Spleen (tissue), 7 donors: ENCODE results near the gene SUGP2.

Source experiments
- CTCF ChIP-seq, 11 experiments: fragments of 200-600 bp in 7 of 11; fragments of 450-650 bp in 4 of 11; sonication (generic) in 4 of 11; IDR thresholded peaks in 8 of 11; conservative IDR thresholded peaks in 3 of 11; 1 replicate in 7 of 11; 2 replicates in 4 of 11; pipeline versions ENCODE4 v1.4.0 to v1.8.0; 2016 to 2021; ENCODE audit warnings: antibody characterized with exemption in 11 of 11, inconsistent platforms in 4 of 11, mild to moderate bottlenecking in 1 of 11
- POLR2A ChIP-seq, 3 donors: fragments of 450-650 bp; IDR thresholded peaks; one replicate each; pipeline ENCODE4 v1.5.1; 2017; ENCODE audit warnings: antibody characterized with exemption in 3 of 3, mild to moderate bottlenecking in 1 of 3
- POLR2AphosphoS5 ChIP-seq, 3 donors: sonication (generic); formaldehyde crosslinking; IDR thresholded peaks; one replicate each; pipeline ENCODE4 v1.5.1; 2017; ENCODE audit warnings: antibody characterized with exemption in 3 of 3
- donor health status: DM: no; HTN: no; CAD: no; lungs with moderate emphysema.
- donor health status: DM: no; HTN: no; CAD: no.
- donor health status: DM: no; HTN: no; CAD: no.

- TF ChIP-seq CTCF (IDR thresholded peaks at IDR 0.05 in 8 of 11, conservative IDR thresholded peaks at IDR 0.05 in 3 of 11) (no peak), POLR2AphosphoS5 (IDR thresholded peaks at IDR 0.05) (no peak), POLR2A (IDR thresholded peaks at IDR 0.05) (no peak)
Measured at GRCh38 chr19:18966307-18966706, 67.0 kb downstream of the SUGP2 start.
